GM21528 (cell line): ENCODE measurements around the gene WIPF1.

Experiments used
- ATAC-seq: cut with Tn5 transposase; IDR thresholded peaks from one replicate; pipeline ENCODE4 v1.9.1; 2021; ENCODE audit warnings: mild to moderate bottlenecking, moderate library complexity; ENCODE audit not compliant: unreplicated experiment, low FRiP score

The WIPF1 gene

GRCh38 chr2:174597345-174598047 lies at the start of gene WIPF1:
Gene WIPF1, minus strand, starts transcription at chr2:174597804. Its CDS starts 12,231 bp downstream, at chr2:174585573.
- ATAC-seq, result peak; percentile 50

GRCh38 chr2:174645296-174645695 lies 47.7 kb upstream of the WIPF1 start:
- ATAC-seq, result no peak

- ATAC-seq, result no peak
These were observed 46.8 kb upstream of the WIPF1 start for GRCh38 chr2:174644406-174644805.

- ATAC-seq, result no peak
These were observed 45.8 kb upstream of the WIPF1 start for GRCh38 chr2:174643356-174643755.

- no peak for ATAC-seq
These were observed 43.6 kb upstream of the WIPF1 start for GRCh38 chr2:174641168-174641567.

- ATAC-seq, result no peak
These were observed 39.4 kb upstream of the WIPF1 start for GRCh38 chr2:174636987-174637386.

GRCh38 chr2:174635776-174636404 lies 38.3 kb upstream of the WIPF1 start:
- no peak for ATAC-seq

GRCh38 chr2:174635015-174635593 lies 37.5 kb upstream of the WIPF1 start:
- ATAC-seq, result no peak

GRCh38 chr2:174634130-174635014 lies 36.8 kb upstream of the WIPF1 start:
- ATAC-seq, result peak; percentile 68

- no peak for ATAC-seq
These were observed 36.0 kb upstream of the WIPF1 start for GRCh38 chr2:174633623-174633930.

GRCh38 chr2:174632841-174633622 lies 35.4 kb upstream of the WIPF1 start:
- no peak for ATAC-seq

- no peak for ATAC-seq
These were observed 33.7 kb upstream of the WIPF1 start for GRCh38 chr2:174631009-174631981.

GRCh38 chr2:174630107-174630506 lies 32.5 kb upstream of the WIPF1 start:
- no peak for ATAC-seq

- no peak for ATAC-seq
These were observed 31.9 kb upstream of the WIPF1 start for GRCh38 chr2:174629506-174629905.

- ATAC-seq, result no peak
These were observed 31.0 kb upstream of the WIPF1 start for GRCh38 chr2:174628528-174629169.

GRCh38 chr2:174627216-174627615 lies 29.6 kb upstream of the WIPF1 start:
- no peak for ATAC-seq

GRCh38 chr2:174624895-174625430 lies 27.4 kb upstream of the WIPF1 start:
- no peak for ATAC-seq

- peak; percentile 45 for ATAC-seq
These were observed 26.1 kb upstream of the WIPF1 start for GRCh38 chr2:174623690-174624089.
